Measurements from ENCODE around the gene TUBB4B. TPM values are rescaled to one million over a fixed set of nuclear protein-coding genes. Genes with fewer than 3 reads are reported as not detected.

TUBB4B gene
- total RNA-seq, 1 donor, result 67.7 TPM

GRCh38 chr9:137200311-137201204, 40.5 kb upstream of the TUBB4B start, which contains the start of gene TPRN:
Gene TPRN, minus strand, starts transcription at chr9:137200741. Its CDS starts 30 bp downstream, at chr9:137200711.
- Histone ChIP-seq H3K27ac (ENCODE audit: low read depth, low read length) (peak within 1 kb of the TSS; percentile 28), H3K36me3 (ENCODE audit: insufficient read depth, low read length) (no peaks in the 10 kb centered on the region), H3K4me2 (ENCODE audit: insufficient read depth, low read length) (peak within 1 kb of the TSS; percentile 86), H3K4me3 (ENCODE audit: insufficient read depth, low read length) (peak within 1 kb of the TSS; percentile 87), H3K9me3 (ENCODE audit: low read depth, low read length) (no peaks in the 10 kb centered on the region), H2AFZ (ENCODE audit: low read length) (peak within 1 kb of the TSS; percentile 78), H3K79me2 (ENCODE audit: insufficient read depth, low read length) (peaks cover 76% of the 10 kb centered on the region), H3K4me1 (ENCODE audit: insufficient read depth, low read length) (peaks cover 34% of the 10 kb centered on the region), H3K27me3 (ENCODE audit: insufficient read depth, low read length) (no peaks in the 10 kb centered on the region), H4K20me1 (ENCODE audit: insufficient read depth, low read length) (peaks cover 33% of the 10 kb centered on the region)
- DNase-seq (ENCODE audit: insufficient read length, low spot score, missing footprints), result peak; percentile 100
- TF ChIP-seq CTCF (IDR thresholded peaks at IDR 0.05; ENCODE audit: extremely low read depth, low read depth, low read length), result no peak

GRCh38 chr9:137201205-137201868, 39.8 kb upstream of the TUBB4B start:
- no peak for DNase-seq (ENCODE audit: insufficient read length, low spot score, missing footprints)
- H3K79me2 ChIP-seq (ENCODE audit: insufficient read depth, low read length), result peaks cover 78% of the 10 kb centered on the region
- peaks cover 33% of the 10 kb centered on the region for H4K20me1 ChIP-seq (ENCODE audit: insufficient read depth, low read length)
- H3K4me3 ChIP-seq (ENCODE audit: insufficient read depth, low read length), result peak overlapping the region; percentile 87
- H3K9me3 ChIP-seq (ENCODE audit: low read depth, low read length), result no peaks in the 10 kb centered on the region
- H3K4me1 ChIP-seq (ENCODE audit: insufficient read depth, low read length), result peaks cover 39% of the 10 kb centered on the region
- H3K4me2 ChIP-seq (ENCODE audit: insufficient read depth, low read length), result peak overlapping the region; percentile 86
- peak overlapping the region; percentile 78 for H2AFZ ChIP-seq (ENCODE audit: low read length)
- peak overlapping the region; percentile 28 for H3K27ac ChIP-seq (ENCODE audit: low read depth, low read length)
- no peak for TF ChIP-seq CTCF (IDR thresholded peaks at IDR 0.05; ENCODE audit: extremely low read depth, low read depth, low read length)
- no peaks in the 10 kb centered on the region for H3K27me3 ChIP-seq (ENCODE audit: insufficient read depth, low read length)
- H3K36me3 ChIP-seq (ENCODE audit: insufficient read depth, low read length), result no peaks in the 10 kb centered on the region

GRCh38 chr9:137202966-137203365, 38.1 kb upstream of the TUBB4B start:
- Histone ChIP-seq H3K27ac (ENCODE audit: low read depth, low read length) (no peak overlapping the region), H3K4me2 (ENCODE audit: insufficient read depth, low read length) (no peak overlapping the region), H3K36me3 (ENCODE audit: insufficient read depth, low read length) (no peaks in the 10 kb centered on the region), H2AFZ (ENCODE audit: low read length) (no peak overlapping the region), H4K20me1 (ENCODE audit: insufficient read depth, low read length) (peaks cover 27% of the 10 kb centered on the region), H3K79me2 (ENCODE audit: insufficient read depth, low read length) (peaks cover 78% of the 10 kb centered on the region), H3K27me3 (ENCODE audit: insufficient read depth, low read length) (no peaks in the 10 kb centered on the region), H3K4me1 (ENCODE audit: insufficient read depth, low read length) (peaks cover 44% of the 10 kb centered on the region), H3K9me3 (ENCODE audit: low read depth, low read length) (no peaks in the 10 kb centered on the region), H3K4me3 (ENCODE audit: insufficient read depth, low read length) (no peak overlapping the region)
- no peak for TF ChIP-seq CTCF (IDR thresholded peaks at IDR 0.05; ENCODE audit: extremely low read depth, low read depth, low read length)
- DNase-seq (ENCODE audit: insufficient read length, low spot score, missing footprints), result no peak

GRCh38 chr9:137204731-137205125, 36.4 kb upstream of the TUBB4B start:
- Histone ChIP-seq H3K27me3 (ENCODE audit: insufficient read depth, low read length) (no peaks in the 10 kb centered on the region), H3K4me1 (ENCODE audit: insufficient read depth, low read length) (peaks cover 30% of the 10 kb centered on the region), H3K27ac (ENCODE audit: low read depth, low read length) (peak overlapping the region; percentile 72), H4K20me1 (ENCODE audit: insufficient read depth, low read length) (peaks cover 14% of the 10 kb centered on the region), H3K36me3 (ENCODE audit: insufficient read depth, low read length) (peaks cover 2% of the 10 kb centered on the region), H3K9me3 (ENCODE audit: low read depth, low read length) (no peaks in the 10 kb centered on the region), H2AFZ (ENCODE audit: low read length) (peak overlapping the region; percentile 86), H3K79me2 (ENCODE audit: insufficient read depth, low read length) (peaks cover 62% of the 10 kb centered on the region), H3K4me3 (ENCODE audit: insufficient read depth, low read length) (peak overlapping the region; percentile 88), H3K4me2 (ENCODE audit: insufficient read depth, low read length) (peak overlapping the region; percentile 91)
- TF ChIP-seq CTCF (IDR thresholded peaks at IDR 0.05; ENCODE audit: extremely low read depth, low read depth, low read length), result no peak
- no peak for DNase-seq (ENCODE audit: insufficient read length, low spot score, missing footprints)
